CD4-positive, CD25-positive, alpha-beta regulatory T cell (primary cell): Measurements from ENCODE around the gene SRP14. TPM values are rescaled to one million over a fixed set of nuclear protein-coding genes. Genes with fewer than 3 reads are reported as not detected.
"Not testable (repeated sequence)": the region's sequence is repeated elsewhere in the genome, so short reads cannot be mapped to it uniquely, and the experiment has no call there.

Experiments
- ATAC-seq, 2 donors: fragments of 150-1000 bp; cut with Tn5 transposase; one replicate each; pipeline ENCODE4 v1.10.0; 2021; ENCODE audit warnings: low read depth in 2 of 2, moderate number of reproducible peaks in 2 of 2, moderate library complexity in 1 of 2
- DNase-seq, 3 donors: peaks; one replicate each; pipeline versions ENCODE4 v3.0.0 to v3.0.0-alpha.2; 2012 to 2022; ENCODE audit warnings: mixed read lengths in 1 of 3
- H3K27ac ChIP-seq: one replicate; pipeline ENCODE4 v1.7.0; 2013; ENCODE audit warnings: mild to moderate bottlenecking, low read length; ENCODE audit not compliant: insufficient read depth, poor library complexity, severe bottlenecking
- H3K27me3 ChIP-seq: one replicate; pipeline ENCODE4 v1.7.0; 2013; ENCODE audit warnings: low read length; ENCODE audit not compliant: control insufficient read depth, insufficient read depth
- H3K36me3 ChIP-seq: one replicate; pipeline ENCODE4 v1.7.0; 2013; ENCODE audit warnings: mild to moderate bottlenecking, low read length, moderate library complexity; ENCODE audit not compliant: control insufficient read depth, insufficient read depth
- H3K4me1 ChIP-seq: 2 replicates; pipeline ENCODE4 v1.7.0; 2013; ENCODE audit warnings: mild to moderate bottlenecking, low read length; ENCODE audit not compliant: insufficient read depth, control insufficient read depth, poor library complexity, severe bottlenecking
- H3K4me3 ChIP-seq: one replicate; pipeline ENCODE4 v1.7.0; 2013; ENCODE audit warnings: low read depth, mild to moderate bottlenecking, low read length, moderate library complexity
- H3K9me3 ChIP-seq, 2 experiments: 1 replicate in 1 of 2; 2 replicates in 1 of 2; pipeline ENCODE4 v1.7.0; 2013; ENCODE audit warnings: low read length in 2 of 2, mild to moderate bottlenecking in 1 of 2, moderate library complexity in 1 of 2; ENCODE audit not compliant: control insufficient read depth in 2 of 2
- H3K27ac Mint-ChIP-seq, 3 donors: one replicate each; pipeline ENCODE4 v1.8.0; 2020 to 2022; ENCODE audit warnings: mild to moderate bottlenecking in 3 of 3, mixed read lengths in 3 of 3, moderate library complexity in 2 of 3
- H3K27me3 Mint-ChIP-seq: one replicate; pipeline ENCODE4 v1.8.0; 2022; ENCODE audit warnings: mild to moderate bottlenecking, mixed read lengths
- H3K36me3 Mint-ChIP-seq: one replicate; pipeline ENCODE4 v1.8.0; 2020; ENCODE audit warnings: mixed read lengths
- H3K4me1 Mint-ChIP-seq, 4 donors: one replicate each; pipeline ENCODE4 v1.8.0; 2020 to 2022; ENCODE audit warnings: mixed read lengths in 4 of 4, mild to moderate bottlenecking in 1 of 4
- H3K4me3 Mint-ChIP-seq, 4 donors: one replicate each; pipeline ENCODE4 v1.8.0; 2020 to 2022; ENCODE audit warnings: mild to moderate bottlenecking in 4 of 4, mixed read lengths in 4 of 4, moderate library complexity in 3 of 4
- H3K9me3 Mint-ChIP-seq, 7 donors: one replicate each; pipeline ENCODE4 v1.8.0; 2020 to 2022; ENCODE audit warnings: mixed read lengths in 7 of 7, mild to moderate bottlenecking in 3 of 7, moderate library complexity in 2 of 7
- polyA plus RNA-seq, 4 donors: library from polyadenylated mRNA; unstranded; fragments of 300-500 nt; fragmentation: Illumina TruSeq; gene quantifications; one replicate each; pipeline ENCODE4 v1.2.3, GENCODE V29; 2021
- total RNA-seq: library from RNA; stranded (reverse); gene quantifications from one replicate; pipeline ENCODE4 v1.2.3, GENCODE V29; 2022

The SRP14 gene
- total and polyA plus RNA-seq, 5 donors from 2014 or later: 128 to 928 (median 818) TPM

DNA sequence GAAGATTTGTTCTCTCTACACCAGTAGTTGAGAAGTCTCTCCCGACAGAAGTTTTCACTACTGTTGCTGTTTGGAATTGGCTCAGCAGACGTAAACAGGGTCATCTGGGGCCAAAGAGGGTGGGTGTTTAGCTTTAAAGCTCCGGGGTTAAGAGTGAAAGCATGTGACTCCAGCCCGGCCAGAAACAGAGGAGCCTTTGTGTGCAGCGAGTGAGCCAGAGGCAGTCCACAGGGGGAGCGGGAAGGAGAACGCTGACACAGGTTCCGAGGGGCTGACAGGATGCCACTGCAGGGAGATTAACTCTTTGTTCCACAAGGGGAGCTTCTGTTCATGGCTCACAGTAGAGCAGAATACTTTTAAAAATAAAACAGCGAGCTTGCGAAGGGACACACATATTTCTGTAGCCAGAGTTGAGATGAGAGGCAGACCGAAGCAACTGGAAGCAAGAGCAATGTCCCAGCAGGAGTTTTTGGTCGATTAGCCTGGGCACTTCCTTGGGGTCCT is 42.8 kb upstream of the SRP14 start:
- peak overlapping the region in 3 of 4 donors; percentile 34 to 52 (median 39) for H3K4me3 Mint-ChIP-seq
- no peaks in the 10 kb centered on the region for H3K36me3 Mint-ChIP-seq
- no peak for DNase-seq
- no peaks in the 10 kb centered on the region for H3K9me3 Mint-ChIP-seq
- H3K27ac ChIP-seq: no peak overlapping the region
- H3K27ac Mint-ChIP-seq: peak overlapping the region in 1 of 3 donors; percentile 70
- peaks cover 0 to 18% (median 8%) of the 10 kb centered on the region in 4 donors for H3K4me1 Mint-ChIP-seq
- H3K27me3 Mint-ChIP-seq: peaks cover 24% of the 10 kb centered on the region
- ATAC-seq: no peak
- no peak overlapping the region for H3K4me3 ChIP-seq
- H3K9me3 ChIP-seq: no peaks in the 10 kb centered on the region
- H3K4me1 ChIP-seq: no peaks in the 10 kb centered on the region
- H3K36me3 ChIP-seq: no peaks in the 10 kb centered on the region
- H3K27me3 ChIP-seq: peaks cover 17% of the 10 kb centered on the region

GRCh38 chr15:40080847-40081246 is 41.9 kb upstream of the SRP14 start:
- H3K9me3 Mint-ChIP-seq: no peaks in the 10 kb centered on the region
- peaks cover 0 to 18% (median 8%) of the 10 kb centered on the region in 4 donors for H3K4me1 Mint-ChIP-seq
- Histone ChIP-seq H3K27me3 (peaks cover 17% of the 10 kb centered on the region), H3K4me3 (no peak overlapping the region), H3K9me3 (no peaks in the 10 kb centered on the region), H3K27ac (no peak overlapping the region), H3K4me1 (no peaks in the 10 kb centered on the region), H3K36me3 (no peaks in the 10 kb centered on the region)
- H3K27ac Mint-ChIP-seq: peak overlapping the region in 1 of 3 donors; percentile 30
- H3K27me3 Mint-ChIP-seq: peaks cover 24% of the 10 kb centered on the region
- no peak for DNase-seq
- no peak for ATAC-seq
- H3K36me3 Mint-ChIP-seq: no peaks in the 10 kb centered on the region
- no peak overlapping the region for H3K4me3 Mint-ChIP-seq

GRCh38 chr15:40080104-40080503 is 41.1 kb upstream of the SRP14 start:
- Mint-ChIP-seq H3K9me3 (no peaks in the 10 kb centered on the region), H3K27me3 (peaks cover 28% of the 10 kb centered on the region), H3K4me1 (peaks cover 0 to 18% (median 8%) of the 10 kb centered on the region in 4 donors), H3K27ac (no peak overlapping the region), H3K4me3 (no peak overlapping the region), H3K36me3 (no peaks in the 10 kb centered on the region)
- H3K4me3 ChIP-seq: no peak overlapping the region
- ATAC-seq (no peak), DNase-seq (no peak)
- H3K27me3 ChIP-seq: peaks cover 17% of the 10 kb centered on the region
- H3K4me1 ChIP-seq: no peaks in the 10 kb centered on the region
- H3K9me3 ChIP-seq: no peaks in the 10 kb centered on the region
- H3K27ac ChIP-seq: no peak overlapping the region
- no peaks in the 10 kb centered on the region for H3K36me3 ChIP-seq

- no peak overlapping the region for H3K4me3 ChIP-seq
- Mint-ChIP-seq H3K36me3 (no peaks in the 10 kb centered on the region), H3K9me3 (no peaks in the 10 kb centered on the region), H3K27me3 (peaks cover 29% of the 10 kb centered on the region), H3K4me3 (no peak overlapping the region), H3K4me1 (peaks cover 0 to 18% (median 8%) of the 10 kb centered on the region in 4 donors), H3K27ac (no peak overlapping the region)
- no peaks in the 10 kb centered on the region for H3K9me3 ChIP-seq
- H3K27me3 ChIP-seq: peaks cover 17% of the 10 kb centered on the region
- ATAC-seq (no peak), DNase-seq (no peak)
- H3K36me3 ChIP-seq: no peaks in the 10 kb centered on the region
- H3K27ac ChIP-seq: no peak overlapping the region
- H3K4me1 ChIP-seq: no peaks in the 10 kb centered on the region
These were observed 40.5 kb upstream of the SRP14 start for GRCh38 chr15:40079456-40079855.

DNA sequence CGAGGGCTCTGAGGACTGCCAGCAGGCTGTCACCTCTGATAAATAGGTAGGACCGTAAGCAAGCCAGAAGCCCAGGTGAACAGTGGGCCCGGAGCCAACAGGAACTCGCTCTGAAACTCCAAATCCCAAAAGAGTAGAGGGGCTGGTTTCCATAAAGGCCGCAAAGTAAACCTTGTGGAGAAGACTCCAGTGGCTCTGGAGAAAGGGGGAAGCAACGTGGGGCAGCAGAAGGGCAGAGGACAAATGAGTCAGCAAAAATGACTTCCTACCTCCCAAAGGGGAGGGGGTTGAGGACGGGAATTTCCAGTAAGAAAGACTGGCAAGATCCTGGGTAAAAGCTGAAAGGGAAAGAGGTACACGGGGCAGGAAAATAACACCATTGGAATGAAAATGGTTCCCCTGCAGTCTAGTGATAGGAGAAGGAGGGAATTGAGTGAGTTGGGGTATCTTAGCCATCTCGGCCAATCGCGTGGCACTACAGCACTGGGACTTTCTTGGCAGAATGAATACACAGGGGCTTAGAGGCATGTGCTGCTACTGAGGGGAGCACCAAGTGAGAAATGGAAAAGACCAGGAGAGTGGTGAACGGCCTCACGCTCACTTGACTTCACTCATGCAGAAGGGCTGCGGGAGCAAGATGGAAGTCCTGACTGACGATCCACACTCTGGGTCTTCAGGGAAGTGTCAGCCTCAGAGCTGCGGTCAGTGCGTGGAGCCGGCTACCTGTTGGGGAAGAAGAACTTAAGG is 36.5 kb upstream of the SRP14 start:
- Histone ChIP-seq H3K27ac (no peak overlapping the region), H3K27me3 (peaks cover 4% of the 10 kb centered on the region), H3K9me3 (no peaks in the 10 kb centered on the region), H3K4me1 (no peaks in the 10 kb centered on the region), H3K36me3 (no peaks in the 10 kb centered on the region), H3K4me3 (no peak overlapping the region)
- Mint-ChIP-seq H3K4me3 (no peak overlapping the region), H3K27me3 (peaks cover 24% of the 10 kb centered on the region), H3K27ac (peak overlapping the region in 1 of 3 donors; percentile 88), H3K4me1 (peaks cover 0 to 10% (median 0%) of the 10 kb centered on the region in 4 donors), H3K9me3 (no peaks in the 10 kb centered on the region), H3K36me3 (no peaks in the 10 kb centered on the region)
- ATAC-seq (no peak), DNase-seq (no peak)

DNA sequence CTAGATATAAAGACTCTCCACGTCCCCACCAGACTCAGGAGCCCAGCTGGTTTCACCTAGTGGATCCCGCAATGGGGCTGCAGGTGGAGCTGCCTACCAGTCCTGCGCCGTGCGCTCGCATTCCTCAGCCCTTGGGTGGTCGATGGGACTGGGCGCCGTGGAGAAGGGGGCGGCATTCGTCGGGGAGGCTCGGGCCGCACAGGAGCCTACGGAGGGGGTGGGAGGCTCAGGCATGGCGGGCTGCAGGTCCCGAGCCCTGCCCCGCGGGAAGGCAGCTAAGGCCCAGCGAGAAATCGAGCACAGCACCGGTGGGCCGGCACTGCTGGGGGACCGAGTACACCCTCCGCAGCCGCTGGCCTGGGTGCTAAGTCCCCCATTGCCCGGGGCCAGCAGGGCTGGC is 35.7 kb upstream of the SRP14 start:
- not testable (repeated sequence) for H3K27ac ChIP-seq, H3K27ac Mint-ChIP-seq, H3K4me1 Mint-ChIP-seq, H3K4me3 Mint-ChIP-seq, H3K9me3 ChIP-seq, H3K36me3 ChIP-seq, H3K27me3 ChIP-seq, H3K9me3 Mint-ChIP-seq, ATAC-seq, H3K4me3 ChIP-seq, DNase-seq, H3K36me3 Mint-ChIP-seq, H3K4me1 ChIP-seq
- H3K27me3 Mint-ChIP-seq: peaks cover 19% of the 10 kb centered on the region

DNA sequence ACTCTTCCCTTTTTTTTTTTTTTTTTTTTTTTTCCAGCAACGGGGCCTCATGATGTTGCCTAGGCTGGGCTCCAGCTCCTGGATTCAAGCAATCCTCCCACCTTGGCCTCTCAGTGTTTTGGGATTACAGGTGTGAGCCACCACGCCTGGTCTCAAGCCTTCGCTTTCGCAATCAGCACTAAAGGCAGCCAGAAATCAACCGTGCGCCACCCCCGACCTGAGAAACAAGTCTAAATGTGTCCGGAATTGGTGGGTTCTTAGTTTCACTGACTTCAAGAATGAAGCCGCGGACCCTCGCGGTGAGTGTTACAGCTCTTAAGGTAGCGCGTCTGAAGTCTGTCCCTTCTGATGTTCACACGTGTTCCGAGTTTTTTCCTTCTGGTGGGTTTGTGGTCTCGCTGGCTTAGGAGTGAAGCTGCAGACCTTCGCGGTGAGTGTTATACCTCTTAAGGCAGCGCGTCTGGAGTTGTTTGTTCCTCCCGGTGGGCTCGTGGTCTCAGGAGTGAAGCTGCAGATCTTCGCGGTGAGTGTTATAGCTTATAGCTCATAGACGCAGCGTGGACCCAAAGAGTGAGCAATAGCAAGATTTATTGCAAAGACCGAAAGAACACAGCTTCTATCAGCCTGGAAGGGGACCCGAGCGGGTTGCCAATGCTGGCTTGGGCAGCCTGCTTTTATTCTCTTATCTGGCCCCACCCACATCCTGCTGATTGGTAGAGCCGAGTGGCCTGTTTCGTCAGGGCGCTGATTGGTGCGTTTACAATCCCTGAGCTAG is 34.9 kb upstream of the SRP14 start:
- not testable (repeated sequence) for H3K9me3 Mint-ChIP-seq, H3K27ac ChIP-seq, H3K9me3 ChIP-seq, ATAC-seq, H3K27me3 ChIP-seq, H3K4me1 Mint-ChIP-seq, H3K4me1 ChIP-seq, H3K36me3 ChIP-seq, H3K36me3 Mint-ChIP-seq
- peaks cover 19% of the 10 kb centered on the region for H3K27me3 Mint-ChIP-seq
- peak overlapping the region; percentile 26 for H3K4me3 ChIP-seq
- DNase-seq: peak in 1 of 3 donors; percentile 9
- peak overlapping the region in 2 of 3 donors; percentile 24 to 74 for H3K27ac Mint-ChIP-seq
- H3K4me3 Mint-ChIP-seq: peak overlapping the region; percentile 53 to 89 (median 84)
